Heart left ventricle (tissue), 16 donors: ENCODE results near the gene HID1. TPM values are rescaled to one million over a fixed set of nuclear protein-coding genes. Genes with fewer than 3 reads are reported as not detected.
"Not testable (repeated sequence)": the region's sequence is repeated elsewhere in the genome, so short reads cannot be mapped to it uniquely, and the experiment has no call there.

Experiments used
- ATAC-seq, 4 donors: fragments of 200-7000 bp; cut with Tn5 transposase; one replicate each; pipeline ENCODE4 v1.9.1; 2020 to 2022; ENCODE audit warnings: moderate library complexity in 4 of 4, mild to moderate bottlenecking in 3 of 4, moderate number of reproducible peaks in 1 of 4
- DNase-seq, 5 donors: peaks; one replicate each; pipeline ENCODE4 v3.0.0-alpha.2; 2020
- H3K27ac ChIP-seq, 12 donors: fragments of 200-600 bp; sonication (generic) in 4 of 12; one replicate each; pipeline versions ENCODE4 v1.5.0 to v1.8.0; 2016 to 2022; ENCODE audit warnings: mild to moderate bottlenecking in 2 of 12
- H3K27me3 ChIP-seq, 9 donors: fragments of 200-600 bp; sonication (generic) in 2 of 9; one replicate each; pipeline versions ENCODE4 v1.5.1 to v1.8.0; 2016 to 2022; ENCODE audit warnings: mild to moderate bottlenecking in 3 of 9
- H3K36me3 ChIP-seq, 9 donors: fragments of 200-600 bp; sonication (generic) in 2 of 9; one replicate each; pipeline versions ENCODE4 v1.5.0 to v1.8.0; 2018 to 2022; ENCODE audit warnings: mild to moderate bottlenecking in 2 of 9
- H3K4me1 ChIP-seq, 12 donors: fragments of 200-600 bp; sonication (generic) in 4 of 12; one replicate each; pipeline versions ENCODE4 v1.5.0 to v1.8.0; 2016 to 2022; ENCODE audit warnings: mild to moderate bottlenecking in 3 of 12
- H3K4me3 ChIP-seq, 12 donors: fragments of 200-600 bp; sonication (generic) in 4 of 12; one replicate each; pipeline versions ENCODE4 v1.5.0 to v1.8.0; 2017 to 2022; ENCODE audit warnings: mild to moderate bottlenecking in 9 of 12, moderate library complexity in 4 of 12
- H3K9me3 ChIP-seq, 12 donors: fragments of 200-600 bp; sonication (generic) in 4 of 12; one replicate each; pipeline versions ENCODE4 v1.5.0 to v1.8.0; 2016 to 2022; ENCODE audit warnings: mild to moderate bottlenecking in 1 of 12
- CTCF ChIP-seq, 12 donors: fragments of 200-600 bp; sonication (generic) in 4 of 12; IDR thresholded peaks; one replicate each; pipeline versions ENCODE4 v1.5.0 to v1.8.0; 2018 to 2022; ENCODE audit warnings: antibody characterized with exemption in 12 of 12, mild to moderate bottlenecking in 5 of 12
- POLR2A ChIP-seq, 2 donors: fragments of 450-650 bp; IDR thresholded peaks; one replicate each; pipeline ENCODE4 v1.6.1; 2017; ENCODE audit warnings: antibody characterized with exemption in 2 of 2, mild to moderate bottlenecking in 2 of 2, moderate library complexity in 2 of 2
- WGBS, 4 donors: extraction: QIAGEN DNeasy Blood & Tissue Kit in 2 of 4; methylation state at CpG; one replicate each; pipeline versions ENCODE4 v1.1.5 to v1.1.7; 2013 to 2018; 5-methylcytosine and 5-hydroxymethylcytosine counted together
- intact Hi-C, 10 donors: fragments of 100-400 bp; cut with DNase I; formaldehyde crosslinking; loops; one replicate each; pipeline versions ENCODE4 v1.11.1 to v1.14.2; 2022
- polyA plus RNA-seq, 2 donors: library from polyadenylated mRNA; stranded (reverse); fragments of 200-250 nt; gene quantifications; one replicate each; pipeline ENCODE4 v1.2.3, GENCODE V29; 2013
- total RNA-seq, 9 donors: library from RNA; depleted of rRNA in 2 of 9; stranded (reverse); fragments of >200 nt in 2 of 9; fragmentation: NEBNext Ultra II Directional in 3 of 9; extraction: Animal tissue kit (Norgen Biotek cat#: 25700) in 3 of 9; gene quantifications; one replicate each; pipeline versions ENCODE4 v1.1.0 to v1.2.4, GENCODE V29; 2016 to 2023
- donor health status: ischemic (EF 13 %, LVEDD 7.1; RV severe dilation, severe dysfunction).
- donor health status: healthy with polysubstance abuse.
- donor health status: DM: no; HTN: yes; CAD: no.
- donor health status: DM: no; HTN: no; CAD: no.
- donor health status: ischemic (EF 25% LVEDD 6.9; RV normal size, moderate dysfunction).
- donor health status: ischemic (EF 25% LVEDD 5.7; RV mildly dilated, moderate dysfunction).
- donor health status: healthy.
- donor health status: DM: yes; HTN: yes; CAD: no.
- donor health status: ischemic (EF 35%, LVEDD 5.7; RV mildly dilated, moderate dysfunction).
- donor health status: nonischemic (EF 11% LVEDD 7.7; RV severe dilation, severe dysfunction).
- donor health status: DM: yes; HTN: yes; CAD: no.
- donor health status: PGD.
- donor health status: ischemic (EF 29% LVEDD 5.4; RV normal size, mild dysfunction).
- donor health status: nonischemic (EF 23%, LVEDD 6.1; RV moderate dilation, normal function).

Gene HID1
- total and polyA plus RNA-seq, 11 donors = 5.7 to 15.7 (median 9.8) TPM

GRCh38 chr17:74986206-74986576 is 13.6 kb upstream of the HID1 start:
- peaks cover 6 to 49% (median 40%) of the 10 kb centered on the region in 12 donors for H3K4me1 ChIP-seq
- intact Hi-C loops = loop anchor here in 3 of 10 donors (5.0 to 10.0 kb wide), 3 partner anchors 46 to 199 kb away; partner anchors contain the start of gene SUMO2 (in 1 of the 3)

DNA sequence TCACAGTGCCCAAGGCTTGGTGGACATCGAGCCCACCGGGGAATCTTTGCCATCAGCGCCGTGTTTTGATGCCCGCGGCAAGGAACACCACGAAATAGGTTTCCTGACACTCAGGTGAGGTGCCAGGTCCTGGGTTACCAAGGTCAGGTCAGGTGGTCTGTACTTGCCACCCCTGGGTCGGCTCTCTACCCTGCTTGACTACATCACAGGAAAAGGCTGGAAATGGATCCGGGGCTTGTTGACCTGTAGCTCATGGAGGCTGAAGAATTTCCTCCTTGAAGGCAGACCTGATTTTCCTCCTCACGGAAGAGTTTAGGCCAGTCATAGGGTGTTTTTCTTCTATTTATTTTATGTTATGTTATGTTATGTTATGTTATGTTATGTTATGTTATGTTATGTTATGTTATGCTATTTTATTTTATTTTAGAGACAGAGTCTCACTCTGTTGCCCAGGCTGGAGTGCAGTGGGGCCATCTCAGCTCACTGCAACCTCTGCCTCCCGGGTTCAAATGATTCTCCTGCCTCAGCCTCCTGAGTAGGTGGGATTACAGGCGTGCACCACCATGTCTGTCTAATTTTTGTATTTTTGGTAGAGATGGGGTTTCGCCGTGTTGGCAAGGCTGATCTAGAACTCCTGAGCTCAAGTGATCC is 10.2 kb upstream of the HID1 start:
- Histone ChIP-seq H3K4me1 (peaks cover 6 to 29% (median 21%) of the 10 kb centered on the region in 12 donors), H3K4me3 (peak overlapping the region; percentile 45 to 94 (median 68)), H3K27me3 (peaks cover 0 to 12% (median 0%) of the 10 kb centered on the region in 9 donors), H3K27ac (peak overlapping the region; percentile 83 to 95 (median 90))
- 24 to 45% (median 32%) methylated on average over 12 to 14 of the region's 14 CpGs for WGBS, 4 donors
- ATAC-seq = peak in 2 of 4 donors; percentile 1 to 5
- not testable (repeated sequence) for H3K36me3 ChIP-seq, H3K9me3 ChIP-seq, DNase-seq
- intact Hi-C loops = loop anchor here in 4 of 10 donors (2.0 to 10.0 kb wide), 5 partner anchors 30 to 202 kb away; partner anchors contain the start of genes ATP5PD (in 1 of the 4), KCTD2 (in 1 of the 4), MRPL58 (in 1 of the 4) and SUMO2 (in 1 of the 4)

More at GRCh38 chr17:74986206-74986576, 13.6 kb upstream of the HID1 start:
- 95 to 99% (median 97%) methylated on average over 3 of the region's 3 CpGs for WGBS, 4 donors
- ATAC-seq = no peak
- DNase-seq = no peak
- Histone ChIP-seq H3K9me3 (no peaks in the 10 kb centered on the region), H3K27me3 (peaks cover 0 to 9% (median 0%) of the 10 kb centered on the region in 9 donors), H3K36me3 (no peaks in the 10 kb centered on the region), H3K4me3 (no peak overlapping the region), H3K27ac (no peak overlapping the region)
- TF ChIP-seq CTCF (IDR thresholded peaks at IDR 0.05) = no peak
- TF ChIP-seq POLR2A (IDR thresholded peaks at IDR 0.05) = no peak

- 0 to 1% (median 0%) methylated on average over 42 to 61 of the region's 61 CpGs for whole genome bisulfite sequencing, 4 donors
- Histone ChIP-seq H3K27ac (peak overlapping the region; percentile 83 to 95 (median 90)), H3K4me3 (peak overlapping the region; percentile 45 to 94 (median 68)), H3K4me1 (peaks cover 6 to 27% (median 20%) of the 10 kb centered on the region in 12 donors), H3K36me3 (no peaks in the 10 kb centered on the region), H3K9me3 (no peaks in the 10 kb centered on the region), H3K27me3 (peaks cover 0 to 12% (median 0%) of the 10 kb centered on the region in 9 donors)
- TF ChIP-seq CTCF (IDR thresholded peaks at IDR 0.05) = peak in 5 of 12 donors; percentile 7 to 29 (median 23)
- TF ChIP-seq POLR2A (IDR thresholded peaks at IDR 0.05) = peak in 1 of 2 donors; percentile 77
- intact Hi-C loops = loop anchor here in 4 of 10 donors (2.0 to 10.0 kb wide), 5 partner anchors 31 to 203 kb away; partner anchors contain the start of genes ATP5PD (in 1 of the 4), KCTD2 (in 1 of the 4), MRPL58 (in 1 of the 4) and SUMO2 (in 1 of the 4)
- ATAC-seq (peak; percentile 86 to 95 (median 94)), DNase-seq (peak; percentile 76 to 90 (median 84))
These were observed 9.6 kb upstream of the HID1 start for GRCh38 chr17:74981979-74982662.

DNA sequence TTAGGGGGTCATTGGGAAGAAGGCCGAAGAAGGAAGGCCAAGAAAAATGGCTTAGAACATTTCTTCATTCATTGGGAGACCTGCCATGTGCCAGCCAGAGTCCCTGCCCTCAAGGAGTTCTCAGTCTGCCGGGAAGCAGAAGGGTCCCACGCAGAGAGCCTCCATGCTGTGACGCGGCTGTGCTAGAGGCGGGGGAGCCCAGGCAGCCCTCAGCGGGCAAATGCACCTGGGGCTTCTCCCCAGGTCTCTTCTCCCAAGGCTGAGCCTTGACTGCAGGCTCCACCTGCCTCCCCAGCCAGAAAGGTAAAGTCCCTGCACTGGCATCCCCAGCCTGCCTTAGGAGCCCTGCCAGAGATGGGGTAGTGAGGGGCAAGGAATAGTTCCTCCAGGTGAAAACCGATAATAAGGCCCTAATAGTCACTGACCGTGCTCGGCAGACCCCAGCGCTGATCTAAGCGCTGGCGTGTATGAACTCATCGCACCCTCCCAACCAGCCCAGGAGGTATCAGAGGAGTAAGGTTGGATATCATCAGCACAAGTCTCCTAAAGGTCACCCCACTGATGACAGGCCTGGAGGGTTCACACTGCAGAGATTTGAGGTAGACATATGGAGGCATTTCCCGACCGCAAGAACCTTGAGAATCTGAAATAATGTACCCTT is 8.9 kb upstream of the HID1 start:
- DNase-seq (no peak), ATAC-seq (peak in 1 of 4 donors; percentile 10)
- 59 to 72% (median 62%) methylated on average over 13 to 16 of the region's 16 CpGs for WGBS, 4 donors
- Histone ChIP-seq H3K9me3 (no peaks in the 10 kb centered on the region), H3K27ac (peak overlapping the region; percentile 83 to 95 (median 90)), H3K36me3 (no peaks in the 10 kb centered on the region), H3K4me3 (peak overlapping the region; percentile 45 to 94 (median 68)), H3K27me3 (peaks cover 0 to 12% (median 0%) of the 10 kb centered on the region in 9 donors), H3K4me1 (peaks cover 3 to 21% (median 16%) of the 10 kb centered on the region in 12 donors)
- intact Hi-C loops = loop anchor here in 4 of 10 donors (5.0 to 10.0 kb wide), 4 partner anchors 51 to 203 kb away; partner anchors contain the start of genes ATP5PD (in 1 of the 4), KCTD2 (in 1 of the 4) and SUMO2 (in 1 of the 4)
- TF ChIP-seq CTCF (IDR thresholded peaks at IDR 0.05) (no peak), POLR2A (IDR thresholded peaks at IDR 0.05) (no peak)
